Measurements from ENCODE around the gene RGS17.

Gene RGS17

DNA sequence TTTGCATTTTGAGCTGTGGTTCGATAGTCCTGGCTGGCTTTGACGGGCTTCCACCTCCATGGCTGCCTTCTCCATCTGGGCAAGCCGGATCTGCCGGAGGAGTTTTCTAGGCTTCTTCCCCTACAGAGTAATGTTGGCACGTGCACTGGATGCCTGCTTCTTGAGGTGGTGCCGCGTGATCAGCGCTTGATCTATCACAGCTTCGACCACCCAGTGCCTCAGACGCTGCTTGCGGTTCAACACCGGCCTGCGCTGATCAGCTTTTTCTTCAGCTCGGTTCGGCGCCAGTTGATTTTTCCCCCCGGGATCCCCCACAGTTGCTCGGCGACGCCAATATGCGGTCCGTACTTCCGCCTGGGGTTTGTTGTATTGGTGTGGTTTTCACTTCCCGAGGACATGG is 171.7 kb downstream of the RGS17 start:
- DNase-seq (ENCODE audit: extremely low spot score), result no peak
- ChIA-PET POLR2A (no interaction called here), CTCF (interaction anchor here (1.3 to 3.8 kb wide), 2 partner anchors 8 to 11 kb away, joined by 5 to 22 read pairs; no protein-coding TSS in a partner anchor)
- TF ChIP-seq, protein P1, sequence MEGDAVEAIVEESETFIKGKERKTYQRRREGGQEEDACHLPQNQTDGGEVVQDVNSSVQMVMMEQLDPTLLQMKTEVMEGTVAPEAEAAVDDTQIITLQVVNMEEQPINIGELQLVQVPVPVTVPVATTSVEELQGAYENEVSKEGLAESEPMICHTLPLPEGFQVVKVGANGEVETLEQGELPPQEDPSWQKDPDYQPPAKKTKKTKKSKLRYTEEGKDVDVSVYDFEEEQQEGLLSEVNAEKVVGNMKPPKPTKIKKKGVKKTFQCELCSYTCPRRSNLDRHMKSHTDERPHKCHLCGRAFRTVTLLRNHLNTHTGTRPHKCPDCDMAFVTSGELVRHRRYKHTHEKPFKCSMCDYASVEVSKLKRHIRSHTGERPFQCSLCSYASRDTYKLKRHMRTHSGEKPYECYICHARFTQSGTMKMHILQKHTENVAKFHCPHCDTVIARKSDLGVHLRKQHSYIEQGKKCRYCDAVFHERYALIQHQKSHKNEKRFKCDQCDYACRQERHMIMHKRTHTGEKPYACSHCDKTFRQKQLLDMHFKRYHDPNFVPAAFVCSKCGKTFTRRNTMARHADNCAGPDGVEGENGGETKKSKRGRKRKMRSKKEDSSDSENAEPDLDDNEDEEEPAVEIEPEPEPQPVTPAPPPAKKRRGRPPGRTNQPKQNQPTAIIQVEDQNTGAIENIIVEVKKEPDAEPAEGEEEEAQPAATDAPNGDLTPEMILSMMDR (IDR thresholded peaks at IDR 0.05; ENCODE audit: control extremely low read depth, extremely low read depth, low read depth, missing control alignments), result no peak

DNA sequence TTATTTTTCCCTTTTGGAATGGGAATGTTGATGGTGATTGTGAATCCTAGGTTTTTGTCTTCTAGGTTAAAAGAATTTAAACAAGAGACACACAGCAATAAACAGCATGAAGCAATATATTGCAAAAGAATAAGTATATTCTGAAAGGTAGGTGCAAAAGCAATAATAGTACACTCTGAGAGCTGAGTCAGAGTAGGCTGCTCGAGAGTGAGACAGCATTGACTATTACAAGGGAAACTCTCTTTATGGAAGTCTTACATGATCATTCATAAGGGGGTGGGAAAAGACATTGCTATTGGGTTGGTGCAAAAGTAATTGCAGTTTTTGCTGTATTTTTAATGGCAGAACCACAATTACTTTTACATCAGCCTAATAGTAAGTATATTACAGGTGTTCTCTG is 173.3 kb downstream of the RGS17 start:
- POLR2A ChIA-PET, result no interaction called here
- CTCF ChIA-PET, result interaction anchor here (1.3 to 3.8 kb wide), 4 partner anchors 9 to 67 kb away, joined by 3 to 22 read pairs (median 4); no protein-coding TSS in a partner anchor
- DNase-seq (ENCODE audit: extremely low spot score), result no peak
- TF ChIP-seq, protein P1 (IDR thresholded peaks at IDR 0.05; ENCODE audit: control extremely low read depth, extremely low read depth, low read depth, missing control alignments), result no peak
